Measurements from ENCODE around the gene OPTC.

GRCh38 chr1:203448521-203449061 lies 45.4 kb upstream of the OPTC start:
- TF ChIP-seq CTCF (IDR thresholded peaks at IDR 0.05 in 4 of 5, conservative IDR thresholded peaks at IDR 0.05 in 1 of 5): no peak
- no peak for TF ChIP-seq POLR2A (IDR thresholded peaks at IDR 0.05)

Measured in gastrocnemius medialis (tissue), 4 donors.